Neutrophil (primary cell): ENCODE results near the gene C20orf204.
A peak's percentile ranks its signal among the peaks of the same experiment; 100 is the strongest.

Experiments
- H3K27ac ChIP-seq: fragments of 200-600 bp; sonication (generic); 2 replicates; pipeline ENCODE4 v1.5.1; 2016; ENCODE audit warnings: mild to moderate bottlenecking, moderate library complexity
- H3K27me3 ChIP-seq: fragments of 200-600 bp; sonication (generic); 2 replicates; pipeline ENCODE4 v1.6.0; 2016; ENCODE audit warnings: mild to moderate bottlenecking
- H3K36me3 ChIP-seq: fragments of 200-600 bp; sonication (generic); 2 replicates; pipeline ENCODE4 v1.5.1; 2017
- H3K4me1 ChIP-seq, 2 experiments: fragments of 200-600 bp in 1 of 2; sonication (generic) in 1 of 2; 1 replicate in 1 of 2; 2 replicates in 1 of 2; pipeline versions ENCODE4 v1.5.1 to v1.6.1; 2013 to 2016; ENCODE audit warnings: low read depth in 1 of 2, low read length in 1 of 2, mild to moderate bottlenecking in 1 of 2, moderate library complexity in 1 of 2; ENCODE audit not compliant: control insufficient read depth in 1 of 2, insufficient read depth in 1 of 2
- H3K4me3 ChIP-seq, 2 experiments: fragments of 200-600 bp in 1 of 2; sonication (generic) in 1 of 2; 1 replicate in 1 of 2; 2 replicates in 1 of 2; pipeline ENCODE4 v1.5.1; 2013 to 2016; ENCODE audit warnings: low read depth in 1 of 2, low read length in 1 of 2, mild to moderate bottlenecking in 1 of 2, moderate library complexity in 1 of 2
- H3K9me3 ChIP-seq: fragments of 200-600 bp; sonication (generic); 2 replicates; pipeline ENCODE4 v1.5.1; 2016
- TF ChIP-seq, protein P1 (sequence below): fragments of 200-600 bp; sonication (generic); IDR thresholded peaks from 2 replicates; pipeline ENCODE4 v1.5.1; 2016; ENCODE audit warnings: antibody characterized with exemption

Gene C20orf204

DNA sequence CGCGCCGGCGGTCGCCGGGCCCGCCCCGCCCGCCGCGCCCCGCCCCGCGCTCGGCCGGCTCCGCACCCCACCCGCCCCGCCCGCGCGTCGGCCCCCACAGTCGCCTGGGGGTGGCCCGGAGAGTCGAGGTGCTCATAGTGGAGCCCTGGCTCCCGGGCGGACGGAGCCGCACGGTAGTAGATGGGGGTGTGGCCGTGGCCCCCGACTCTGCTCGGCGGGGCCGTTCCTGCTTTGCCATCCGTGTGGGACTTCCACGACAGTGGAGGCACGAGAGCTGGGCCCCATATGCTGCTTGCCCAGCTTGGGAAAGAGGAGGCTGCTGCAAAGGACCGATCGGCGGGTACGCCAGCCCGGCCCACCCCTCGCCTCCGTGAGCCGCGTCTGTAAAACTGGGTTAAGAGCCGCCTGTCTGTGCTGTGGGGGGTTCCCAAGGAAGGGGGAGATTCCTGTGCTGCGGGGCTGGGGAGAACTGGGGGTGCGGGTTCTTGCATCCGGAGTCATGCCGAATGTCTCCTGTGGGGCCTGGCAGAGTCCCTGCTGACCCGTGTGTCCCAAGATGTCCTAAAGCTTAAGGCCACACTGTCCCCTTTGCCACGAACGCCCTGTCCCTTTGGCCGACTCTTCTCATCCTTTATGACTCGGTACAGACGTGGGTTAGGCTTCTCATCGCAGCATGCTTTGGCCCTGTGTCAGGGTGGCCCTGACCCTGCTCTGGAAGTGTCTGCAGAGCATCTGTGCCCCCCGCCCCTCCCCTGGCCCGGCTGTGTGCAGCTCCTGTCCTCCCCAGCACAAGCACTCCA is 44.2 kb downstream of the C20orf204 start, which contains the start of gene OPRL1:
TSS of gene OPRL1 (plus strand) at position 70 of the 800 bp plus-strand sequence. CDS start 12,639 bp downstream, outside the sequence.
- Histone ChIP-seq H3K9me3 (no peaks in the 10 kb centered on the region), H3K4me1 (peaks cover 66 to 75% of the 10 kb centered on the region in 2 experiments), H3K27me3 (peaks cover 17% of the 10 kb centered on the region), H3K36me3 (peaks cover 20% of the 10 kb centered on the region), H3K27ac (peak within 1 kb of the TSS; percentile 99), H3K4me3 (peak within 1 kb of the TSS; percentile 99 to 100)
- TF ChIP-seq, protein P1, sequence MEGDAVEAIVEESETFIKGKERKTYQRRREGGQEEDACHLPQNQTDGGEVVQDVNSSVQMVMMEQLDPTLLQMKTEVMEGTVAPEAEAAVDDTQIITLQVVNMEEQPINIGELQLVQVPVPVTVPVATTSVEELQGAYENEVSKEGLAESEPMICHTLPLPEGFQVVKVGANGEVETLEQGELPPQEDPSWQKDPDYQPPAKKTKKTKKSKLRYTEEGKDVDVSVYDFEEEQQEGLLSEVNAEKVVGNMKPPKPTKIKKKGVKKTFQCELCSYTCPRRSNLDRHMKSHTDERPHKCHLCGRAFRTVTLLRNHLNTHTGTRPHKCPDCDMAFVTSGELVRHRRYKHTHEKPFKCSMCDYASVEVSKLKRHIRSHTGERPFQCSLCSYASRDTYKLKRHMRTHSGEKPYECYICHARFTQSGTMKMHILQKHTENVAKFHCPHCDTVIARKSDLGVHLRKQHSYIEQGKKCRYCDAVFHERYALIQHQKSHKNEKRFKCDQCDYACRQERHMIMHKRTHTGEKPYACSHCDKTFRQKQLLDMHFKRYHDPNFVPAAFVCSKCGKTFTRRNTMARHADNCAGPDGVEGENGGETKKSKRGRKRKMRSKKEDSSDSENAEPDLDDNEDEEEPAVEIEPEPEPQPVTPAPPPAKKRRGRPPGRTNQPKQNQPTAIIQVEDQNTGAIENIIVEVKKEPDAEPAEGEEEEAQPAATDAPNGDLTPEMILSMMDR = no peak

DNA sequence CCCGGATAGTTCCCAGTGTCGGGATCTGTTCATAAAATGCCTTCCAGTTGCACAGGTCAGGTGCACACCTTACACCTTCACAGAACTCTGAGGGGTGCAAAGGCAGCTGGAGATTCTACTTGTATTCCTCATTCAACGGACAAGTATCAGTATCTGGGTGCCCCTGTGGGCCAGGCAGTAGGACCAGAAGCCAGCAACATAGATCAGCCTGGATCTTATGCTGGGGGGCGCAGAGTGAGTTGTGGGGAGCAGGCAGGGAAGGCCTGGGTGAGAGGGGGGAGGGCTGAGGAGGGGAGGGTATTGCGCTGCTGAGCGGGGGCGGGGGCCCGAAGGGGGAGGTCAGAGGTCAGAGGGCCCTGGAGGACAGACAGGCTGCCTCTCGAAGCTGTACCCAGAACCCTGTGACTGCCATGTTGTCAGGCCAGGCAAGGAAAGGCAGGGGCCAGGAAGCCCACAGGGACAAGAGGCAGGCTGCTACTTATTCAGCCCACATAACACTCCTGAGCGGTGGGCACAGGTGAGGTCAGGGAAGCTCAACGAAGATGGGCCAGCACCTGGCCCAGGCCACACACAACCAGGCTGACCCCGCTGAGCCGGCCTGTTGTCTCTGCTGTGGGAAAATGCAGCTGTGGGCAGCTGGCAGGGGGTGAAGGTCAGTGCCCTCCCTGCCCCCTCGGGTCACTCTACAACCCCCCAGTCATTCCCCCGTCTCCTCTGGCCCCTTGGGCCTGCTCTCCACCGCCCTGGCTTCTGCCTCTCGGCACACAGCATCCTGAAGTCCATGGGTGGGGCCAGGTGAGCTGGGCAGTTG is 45.0 kb downstream of the C20orf204 start:
- no peaks in the 10 kb centered on the region for H3K9me3 ChIP-seq
- TF ChIP-seq, protein P1 = no peak
- peaks cover 12% of the 10 kb centered on the region for H3K36me3 ChIP-seq
- H3K27ac ChIP-seq = peak overlapping the region; percentile 99
- peaks cover 58 to 67% of the 10 kb centered on the region in 2 experiments for H3K4me1 ChIP-seq
- peaks cover 25% of the 10 kb centered on the region for H3K27me3 ChIP-seq
- peak overlapping the region; percentile 97 to 100 for H3K4me3 ChIP-seq

DNA sequence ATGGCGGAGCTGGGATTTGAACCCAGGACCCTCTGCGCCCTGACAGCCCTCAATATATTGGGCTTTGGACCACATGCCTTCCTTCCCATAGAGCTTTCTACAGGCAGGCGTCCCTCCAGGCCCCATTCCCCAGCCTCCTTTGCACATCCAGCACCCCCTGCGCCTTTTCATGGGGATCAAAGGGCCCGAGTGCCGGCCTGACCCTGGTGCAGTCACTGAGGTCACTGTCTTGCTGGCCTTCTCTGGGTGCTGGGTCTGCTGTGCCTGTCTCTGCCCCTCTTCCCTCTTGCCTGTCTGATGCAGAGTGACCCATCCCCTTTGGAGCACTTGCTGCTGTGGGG is 45.6 kb downstream of the C20orf204 start:
- Histone ChIP-seq H3K9me3 (no peaks in the 10 kb centered on the region), H3K36me3 (peaks cover 7% of the 10 kb centered on the region)

DNA sequence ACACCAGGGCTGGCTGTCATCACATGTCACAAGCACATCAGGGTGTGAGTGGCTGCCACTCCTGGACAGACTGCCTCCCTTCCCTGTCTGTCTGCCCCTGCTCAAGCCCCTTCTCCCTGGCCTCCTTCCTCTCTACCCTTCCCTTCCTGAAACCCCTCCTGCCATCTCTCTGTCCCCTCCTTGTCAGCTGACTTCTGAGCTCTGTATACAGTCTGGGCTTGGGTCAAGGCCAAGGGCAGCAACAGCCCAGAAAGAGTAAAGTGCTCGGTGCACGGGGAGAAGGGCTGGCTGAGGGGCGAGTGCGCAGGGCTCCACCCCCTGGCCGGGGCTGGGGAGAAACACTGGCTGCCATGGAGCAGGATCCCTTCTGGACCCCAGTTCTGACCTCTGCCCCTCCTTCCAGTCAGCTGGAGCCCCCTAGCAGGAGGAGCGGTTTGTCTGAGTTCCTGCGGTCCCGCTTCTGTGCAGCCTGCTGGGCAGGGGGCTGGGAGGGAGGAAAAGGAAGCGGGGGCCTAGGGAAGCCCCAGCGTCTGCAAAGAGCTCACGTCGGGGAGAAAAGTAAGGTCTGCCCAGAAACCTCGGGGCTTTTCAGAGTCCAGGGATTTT is 46.2 kb downstream of the C20orf204 start:
- Histone ChIP-seq H3K4me1 (peaks cover 51 to 57% of the 10 kb centered on the region in 2 experiments), H3K4me3 (peak overlapping the region; percentile 97 to 100), H3K27ac (peak overlapping the region; percentile 99), H3K9me3 (no peaks in the 10 kb centered on the region), H3K27me3 (peaks cover 28% of the 10 kb centered on the region), H3K36me3 (peaks cover 4% of the 10 kb centered on the region)
- TF ChIP-seq, protein P1 = no peak

More for the DNA sequence above, 45.6 kb downstream of the C20orf204 start:
- Histone ChIP-seq H3K4me3 (peak overlapping the region; percentile 97 to 100), H3K27ac (peak overlapping the region; percentile 99), H3K27me3 (peaks cover 28% of the 10 kb centered on the region), H3K4me1 (peaks cover 53 to 61% of the 10 kb centered on the region in 2 experiments)
- TF ChIP-seq, protein P1 = no peak

DNA sequence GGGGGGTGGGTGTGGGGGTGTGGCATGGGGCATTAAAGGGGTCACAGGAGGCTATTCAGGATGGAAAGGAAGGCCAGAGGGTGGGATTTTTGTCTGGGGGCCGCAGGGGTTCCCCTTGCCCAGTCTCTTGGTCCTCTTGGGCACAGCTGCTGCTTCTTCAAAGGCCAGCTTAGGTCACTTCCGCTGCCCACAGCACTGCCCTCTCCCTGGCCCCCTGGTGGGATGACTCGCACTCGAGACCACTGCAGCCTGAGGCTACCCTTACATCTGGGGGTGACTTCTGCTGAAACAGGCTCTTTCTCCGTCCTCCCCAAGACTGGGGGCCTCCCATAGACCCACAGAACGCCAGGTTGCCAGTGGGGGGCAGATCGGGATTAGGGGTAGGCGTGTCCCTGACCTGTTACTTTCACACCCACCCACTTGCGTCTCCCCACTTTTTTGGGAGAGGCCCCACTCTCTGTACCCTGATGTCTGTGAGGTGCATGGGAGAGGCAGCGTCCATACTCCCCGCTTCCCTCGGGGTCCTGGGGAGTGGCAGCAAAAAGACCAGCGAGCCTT is 46.9 kb downstream of the C20orf204 start:
- TF ChIP-seq, protein P1 = no peak
- peak overlapping the region; percentile 99 for H3K27ac ChIP-seq
- H3K9me3 ChIP-seq = no peaks in the 10 kb centered on the region
- H3K36me3 ChIP-seq = no peaks in the 10 kb centered on the region
- H3K4me3 ChIP-seq = peak overlapping the region; percentile 97 to 100
- peaks cover 51% of the 10 kb centered on the region in 2 experiments for H3K4me1 ChIP-seq
- peaks cover 28% of the 10 kb centered on the region for H3K27me3 ChIP-seq
